HFFc6 (cell line): Measurements from ENCODE around the gene KCTD11. TPM values are rescaled to one million over a fixed set of nuclear protein-coding genes. Genes with fewer than 3 reads are reported as not detected.
"Not testable (repeated sequence)": the region's sequence is repeated elsewhere in the genome, so short reads cannot be mapped to it uniquely, and the experiment has no call there.

Experiments
- DNase-seq: peaks from one replicate; pipeline ENCODE4 v3.0.0-alpha.2; 2018
- H3K27ac Mint-ChIP-seq: 2 replicates; pipeline ENCODE4 v1.8.0; 2020; ENCODE audit warnings: mild to moderate bottlenecking, mixed read lengths
- H3K27me3 Mint-ChIP-seq: 2 replicates; pipeline ENCODE4 v1.8.0; 2021; ENCODE audit warnings: mild to moderate bottlenecking, moderate library complexity, mixed read lengths; ENCODE audit not compliant: insufficient read depth
- H3K36me3 Mint-ChIP-seq: 2 replicates; pipeline ENCODE4 v1.8.0; 2021; ENCODE audit warnings: low read depth, mixed read lengths
- H3K4me1 Mint-ChIP-seq: 2 replicates; pipeline ENCODE4 v1.8.0; 2020; ENCODE audit warnings: low read depth, mixed read lengths
- H3K4me3 Mint-ChIP-seq: 2 replicates; pipeline ENCODE4 v1.8.0; 2020; ENCODE audit warnings: mild to moderate bottlenecking, moderate library complexity, mixed read lengths
- H3K9me3 Mint-ChIP-seq: 2 replicates; pipeline ENCODE4 v1.8.0; 2020; ENCODE audit warnings: mild to moderate bottlenecking, mixed read lengths
- CTCF ChIP-seq: fragments of 200-600 bp; sonication (generic); IDR thresholded peaks from 2 replicates; pipeline ENCODE4 v1.5.0; 2021; ENCODE audit warnings: antibody characterized with exemption, mild to moderate bottlenecking
- total RNA-seq, 6 experiments: library from RNA; stranded (reverse); fragmentation: NEBNext Ultra II Directional; extraction: Animal tissue kit (Norgen Biotek cat#: 25700); gene quantifications; 2 replicates in 1 of 6; 3 replicates in 5 of 6; pipeline ENCODE4 v1.2.3, GENCODE V29; 2021

The KCTD11 gene
- total RNA-seq, 6 experiments from 2014 or later, result 11.2 to 14.5 (median 12.6) TPM

DNA sequence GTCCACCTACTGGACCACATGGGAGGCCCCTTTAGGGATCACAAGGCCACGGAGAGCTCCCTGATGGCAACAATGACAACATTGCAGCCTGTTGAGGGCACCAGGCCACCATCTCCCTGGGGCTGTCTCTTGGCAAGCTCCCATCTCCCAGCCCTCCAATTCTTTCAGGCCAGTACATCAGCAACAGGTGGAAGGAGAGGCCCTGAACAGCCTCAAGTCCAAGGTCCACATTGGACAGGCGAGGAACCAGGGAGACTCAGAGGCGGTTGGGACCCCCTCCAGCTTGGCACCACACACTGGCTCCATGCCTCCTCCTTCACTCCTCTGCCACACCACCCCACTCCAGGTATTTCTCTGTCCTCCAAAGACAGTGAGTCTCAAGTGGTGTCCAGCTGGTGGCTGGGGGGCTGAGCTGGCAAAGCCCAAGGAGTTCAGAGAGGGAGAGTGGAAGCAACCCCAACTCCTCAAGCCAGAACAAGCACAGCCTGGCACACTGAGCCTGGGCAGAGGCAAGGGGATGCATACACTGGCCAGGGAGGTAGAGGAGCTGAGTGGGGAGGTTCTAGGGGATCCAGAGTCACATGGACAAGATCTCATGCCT, 16.9 kb upstream of the KCTD11 start:
- no peaks in the 10 kb centered on the region for H3K4me1 Mint-ChIP-seq
- H3K4me3 Mint-ChIP-seq, result no peak overlapping the region
- no peaks in the 10 kb centered on the region for H3K9me3 Mint-ChIP-seq
- TF ChIP-seq CTCF, result no peak
- no peak for DNase-seq
- no peaks in the 10 kb centered on the region for H3K36me3 Mint-ChIP-seq
- H3K27me3 Mint-ChIP-seq, result peaks cover 20% of the 10 kb centered on the region
- H3K27ac Mint-ChIP-seq, result no peak overlapping the region

GRCh38 chr17:7335765-7336164, 16.2 kb upstream of the KCTD11 start:
- peaks cover 20% of the 10 kb centered on the region for H3K27me3 Mint-ChIP-seq
- H3K27ac Mint-ChIP-seq, H3K9me3 Mint-ChIP-seq, DNase-seq, H3K36me3 Mint-ChIP-seq, H3K4me3 Mint-ChIP-seq, H3K4me1 Mint-ChIP-seq: not testable (repeated sequence)

GRCh38 chr17:7336240-7337175, 15.5 kb upstream of the KCTD11 start, which contains the start of gene ACAP1:
TSS of gene ACAP1 (plus strand) at chr17:7336529. CDS start at chr17:7336735, 206 bp downstream.
- peaks cover 22% of the 10 kb centered on the region for H3K27me3 Mint-ChIP-seq
- no peak for DNase-seq

GRCh38 chr17:7337600-7337999, 14.4 kb upstream of the KCTD11 start:
- not testable (repeated sequence) for H3K27ac Mint-ChIP-seq, H3K4me3 Mint-ChIP-seq, DNase-seq, H3K4me1 Mint-ChIP-seq, H3K9me3 Mint-ChIP-seq, H3K36me3 Mint-ChIP-seq
- H3K27me3 Mint-ChIP-seq, result peaks cover 23% of the 10 kb centered on the region

More at GRCh38 chr17:7336240-7337175, 15.5 kb upstream of the KCTD11 start, which contains the start of gene ACAP1:
- no peak within 1 kb of the TSS for H3K27ac Mint-ChIP-seq
- H3K4me3 Mint-ChIP-seq, result no peak within 1 kb of the TSS
- no peaks in the 10 kb centered on the region for H3K9me3 Mint-ChIP-seq
- no peaks in the 10 kb centered on the region for H3K4me1 Mint-ChIP-seq
- TF ChIP-seq CTCF, result no peak
- peaks cover 2% of the 10 kb centered on the region; the same call in 1 of the 2 replicates for H3K36me3 Mint-ChIP-seq

GRCh38 chr17:7340179-7340578, 11.8 kb upstream of the KCTD11 start:
- Mint-ChIP-seq H3K27ac (no peak overlapping the region), H3K27me3 (peaks cover 29% of the 10 kb centered on the region), H3K9me3 (no peaks in the 10 kb centered on the region), H3K4me1 (no peaks in the 10 kb centered on the region), H3K36me3 (peaks cover 4% of the 10 kb centered on the region; the same call in 1 of the 2 replicates), H3K4me3 (no peak overlapping the region)
- no peak for TF ChIP-seq CTCF
- DNase-seq, result no peak

- H3K4me3 Mint-ChIP-seq, result no peak overlapping the region
- TF ChIP-seq CTCF, result no peak
- no peak for DNase-seq
- H3K9me3 Mint-ChIP-seq, result no peaks in the 10 kb centered on the region
- no peak overlapping the region for H3K27ac Mint-ChIP-seq
- peaks cover 22% of the 10 kb centered on the region for H3K27me3 Mint-ChIP-seq
- peaks cover 4% of the 10 kb centered on the region; the same call in 1 of the 2 replicates for H3K36me3 Mint-ChIP-seq
- no peaks in the 10 kb centered on the region for H3K4me1 Mint-ChIP-seq
These were observed 10.1 kb upstream of the KCTD11 start for GRCh38 chr17:7341842-7342241.
